K562 (cell line): ENCODE results near the gene DHDDS. TPM values are rescaled to one million over a fixed set of nuclear protein-coding genes. Genes with fewer than 3 reads are reported as not detected.

ENCODE experiments used
- CREB5 ChIP-seq: fragments of 250-450 bp; sonication (Bioruptor Pico); IDR thresholded peaks from 2 replicates; pipeline ENCODE4 v1.5.0; 2020; ENCODE audit warnings: mild to moderate bottlenecking
- ELF2 ChIP-seq: fragments of 250-450 bp; sonication (Bioruptor Pico); IDR thresholded peaks from 2 replicates; pipeline ENCODE4 v1.5.0; 2021; ENCODE audit warnings: mild to moderate bottlenecking
- HEY1 ChIP-seq: fragments of 250-450 bp; sonication (Bioruptor Pico); IDR thresholded peaks from 2 replicates; pipeline ENCODE4 v1.5.0; 2020; ENCODE audit warnings: mild to moderate bottlenecking, moderate library complexity, borderline replicate concordance
- HOXB6 ChIP-seq: fragments of 250-450 bp; sonication (Bioruptor Pico); IDR thresholded peaks from 2 replicates; pipeline ENCODE4 v1.5.1; 2022; ENCODE audit warnings: mild to moderate bottlenecking, borderline replicate concordance
- JUN ChIP-seq, 2 experiments: sonication (generic) in 1 of 2; formaldehyde crosslinking in 1 of 2; IDR thresholded peaks; 2 replicates each; pipeline versions ENCODE4 v1.6.1 to v1.8.0; 2012 to 2022; ENCODE audit warnings: borderline replicate concordance in 2 of 2, mild to moderate bottlenecking in 2 of 2, improper control_type of control experiment in 1 of 2, low read depth in 1 of 2, low read length in 1 of 2, missing genetic modification reagents in 1 of 2
- MAFK ChIP-seq: IDR thresholded peaks from 2 replicates; pipeline ENCODE4 v1.6.1; 2011; ENCODE audit warnings: low read length, improper control_type of control experiment
- MED1 ChIP-seq: sonication (generic); formaldehyde crosslinking; IDR thresholded peaks from 2 replicates; pipeline ENCODE4 v1.8.1; 2023; ENCODE audit warnings: missing genetic modification reagents, borderline replicate concordance
- MEF2D ChIP-seq: conservative IDR thresholded peaks from 2 replicates; pipeline ENCODE4 v1.6.1; 2016; ENCODE audit warnings: low read depth, missing genetic modification characterization, missing compliant biosample characterization
- MTA1 ChIP-seq: fragments of 450-650 bp; IDR thresholded peaks from 2 replicates; pipeline ENCODE4 v1.6.1; 2017; ENCODE audit warnings: borderline replicate concordance
- NCOR1 ChIP-seq: fragments of 450-650 bp; IDR thresholded peaks from 2 replicates; pipeline ENCODE4 v1.6.1; 2016; ENCODE audit warnings: mild to moderate bottlenecking, moderate library complexity
- NR3C1 ChIP-seq: sonication (generic); formaldehyde crosslinking; IDR thresholded peaks from 2 replicates; pipeline ENCODE4 v1.8.1; 2022; ENCODE audit warnings: missing genetic modification reagents
- RBM22 ChIP-seq: fragments of 200-400 bp; formaldehyde crosslinking; IDR thresholded peaks from 2 replicates; pipeline ENCODE4 v1.6.1; 2018; ENCODE audit warnings: low read length, low read depth; ENCODE audit not compliant: poor library complexity, severe bottlenecking
- RCOR1 ChIP-seq, 2 experiments: IDR thresholded peaks; 2 replicates each; pipeline ENCODE4 v1.6.1; 2012; ENCODE audit warnings: low read depth in 2 of 2, low read length in 2 of 2, borderline replicate concordance in 1 of 2, improper control_type of control experiment in 1 of 2
- TAL1 ChIP-seq: fragments of 450-650 bp; IDR thresholded peaks from 2 replicates; pipeline ENCODE4 v1.6.1; 2016; ENCODE audit warnings: mild to moderate bottlenecking
- TCF7L2 ChIP-seq: fragments of 150-350 bp; IDR thresholded peaks from 2 replicates; pipeline ENCODE4 v1.6.1; 2016; ENCODE audit warnings: low read depth, mild to moderate bottlenecking, low read length, moderate library complexity
- ZFP30 ChIP-seq: fragments of 250-450 bp; sonication (Bioruptor Pico); IDR thresholded peaks from 2 replicates; pipeline ENCODE4 v1.8.0; 2022; ENCODE audit warnings: moderate library complexity, mild to moderate bottlenecking, inconsistent platforms, borderline replicate concordance
- ZNF184 ChIP-seq: sonication (generic); formaldehyde crosslinking; IDR thresholded peaks from 2 replicates; pipeline ENCODE4 v1.5.0; 2020; ENCODE audit warnings: missing genetic modification reagents
- ZNF212 ChIP-seq: fragments of 450-650 bp; formaldehyde crosslinking; IDR thresholded peaks from 2 replicates; pipeline ENCODE4 v1.4.0; 2020; ENCODE audit warnings: mild to moderate bottlenecking
- ZNF75A ChIP-seq: fragments of 450-650 bp; formaldehyde crosslinking; IDR thresholded peaks from 2 replicates; pipeline ENCODE4 v1.4.0; 2020; ENCODE audit warnings: mild to moderate bottlenecking
- polyA plus RNA-seq, 8 experiments: library from polyadenylated mRNA; depleted of rRNA in 4 of 8; stranded (reverse) in 5 of 8; unstranded in 3 of 8; fragments of >200 nt; fragmentation: Nextera tagmentation in 2 of 8; fragmentation: Illumina TruSeq in 1 of 8; extraction: Ambion mirVana in 2 of 8; extraction: Trizol in 1 of 8; gene quantifications; 2 replicates each; pipeline versions ENCODE4 v1.2.1 to v1.2.3, GENCODE V29; 2011 to 2014; ENCODE audit warnings: inconsistent platforms in 1 of 8, missing spikeins in 1 of 8
- total RNA-seq, 7 experiments: library from RNA; depleted of rRNA in 6 of 7; stranded (reverse); fragments of >200 nt in 6 of 7; fragmentation: Illumina TruSeq in 2 of 7; extraction: Trizol in 2 of 7; gene quantifications; 2 replicates each; pipeline versions ENCODE4 v1.2.1 to v1.2.3, GENCODE V29; 2011 to 2021; ENCODE audit warnings: low replicate concordance in 1 of 7
- TF ChIP-seq, protein P1 (sequence below), 3 experiments: fragments of 200-800 bp in 1 of 3; sonication (Bioruptor generic) in 1 of 3; sonication (generic) in 1 of 3; formaldehyde crosslinking in 1 of 3; IDR thresholded peaks; 2 replicates each; pipeline versions ENCODE4 v1.6.1 to v1.8.0; 2016 to 2022; ENCODE audit warnings: mild to moderate bottlenecking in 2 of 3, missing compliant biosample characterization in 2 of 3, missing genetic modification characterization in 2 of 3, missing genetic modification reagents in 1 of 3
- TF ChIP-seq, protein P2 (sequence below): fragments of 450-650 bp; IDR thresholded peaks from 2 replicates; pipeline ENCODE4 v1.6.1; 2016; ENCODE audit warnings: antibody characterized with exemption

The DHDDS gene
- total and polyA plus RNA-seq, 9 of the 15 experiments (the other 6 are each of a cell fraction or from before 2014, with no cell fraction given) = 33.3 to 55.0 (median 44.3) TPM

DNA sequence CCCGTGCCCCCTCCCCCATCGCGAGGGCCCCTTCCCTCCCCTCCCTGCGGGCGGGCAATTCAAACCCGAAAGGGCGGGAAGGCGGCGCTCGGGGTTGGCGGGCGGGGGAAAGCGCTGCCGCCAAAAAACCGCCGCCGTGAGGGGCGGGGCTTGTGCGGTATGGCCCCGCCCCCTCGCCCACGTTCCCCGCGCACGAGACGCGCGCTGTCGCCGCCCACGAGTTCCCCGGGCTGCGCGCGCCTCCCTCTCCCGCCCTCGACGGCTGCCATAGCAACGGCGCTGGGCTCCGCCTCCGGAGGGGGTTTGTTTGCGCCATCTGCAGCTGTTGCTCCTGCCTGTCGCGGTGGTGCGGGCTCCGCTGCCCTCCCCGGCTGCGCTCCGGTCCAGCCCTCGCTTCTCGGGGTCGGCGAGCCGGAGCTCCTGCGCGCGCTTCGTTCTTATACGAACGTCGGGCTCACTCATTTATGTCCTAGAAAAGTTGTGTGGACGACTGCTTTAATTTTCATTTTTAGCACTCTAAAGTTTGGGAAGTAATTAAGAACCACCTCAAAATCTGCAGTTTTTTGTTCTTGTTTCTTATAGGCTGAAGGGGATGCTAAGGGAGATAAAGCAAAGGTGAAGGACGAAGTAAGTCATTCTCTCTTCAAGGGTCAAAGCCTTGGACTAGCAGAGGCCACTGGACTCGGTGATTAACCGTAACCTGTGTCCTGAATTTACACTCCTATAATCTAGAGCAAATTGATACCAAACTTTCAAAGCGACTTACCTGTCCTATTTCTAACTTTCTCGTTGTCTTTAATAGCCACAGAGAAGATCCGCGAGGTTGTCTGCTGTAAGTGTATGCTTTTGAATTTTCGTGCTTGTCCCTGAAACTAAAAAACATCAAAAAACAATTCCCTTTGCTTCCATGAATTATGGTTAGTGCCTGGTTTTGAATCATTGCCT lies 41.1 kb downstream of the DHDDS start (continued):
- TF ChIP-seq MTA1 = no peak
- TF ChIP-seq ZFP30 (CRISPR knock-in tag) = no peak
- TF ChIP-seq CREB5 = no peak
- no peak for TF ChIP-seq ZNF75A (CRISPR knock-in tag)
- TF ChIP-seq RCOR1 (IDR thresholded peaks at IDR 0.05; ENCODE audit: borderline replicate concordance in 1 of 2, low read depth in 2 of 2, low read length in 2 of 2) = no peak; a peak in 2 of 4 replicates
- TF ChIP-seq ELF2 (CRISPR knock-in tag) = no peak
- TF ChIP-seq TAL1 = no peak
- TF ChIP-seq, protein P1, sequence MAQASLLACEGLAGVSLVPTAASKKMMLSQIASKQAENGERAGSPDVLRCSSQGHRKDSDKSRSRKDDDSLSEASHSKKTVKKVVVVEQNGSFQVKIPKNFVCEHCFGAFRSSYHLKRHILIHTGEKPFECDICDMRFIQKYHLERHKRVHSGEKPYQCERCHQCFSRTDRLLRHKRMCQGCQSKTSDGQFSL (CRISPR knock-in tag; IDR thresholded peaks at IDR 0.05) = no peak
- TF ChIP-seq, protein P1 (tag; IDR thresholded peaks at IDR 0.05) = no peak
- no peak; the same call in 1 of the 2 replicates for TF ChIP-seq NR3C1 (CRISPR knock-in tag)
- TF ChIP-seq JUN (IDR thresholded peaks at IDR 0.05; ENCODE audit: borderline replicate concordance, low read depth, low read length) = no peak
- TF ChIP-seq JUN (CRISPR knock-in tag; IDR thresholded peaks at IDR 0.05; ENCODE audit: borderline replicate concordance) = no peak
- TF ChIP-seq, protein P2, sequence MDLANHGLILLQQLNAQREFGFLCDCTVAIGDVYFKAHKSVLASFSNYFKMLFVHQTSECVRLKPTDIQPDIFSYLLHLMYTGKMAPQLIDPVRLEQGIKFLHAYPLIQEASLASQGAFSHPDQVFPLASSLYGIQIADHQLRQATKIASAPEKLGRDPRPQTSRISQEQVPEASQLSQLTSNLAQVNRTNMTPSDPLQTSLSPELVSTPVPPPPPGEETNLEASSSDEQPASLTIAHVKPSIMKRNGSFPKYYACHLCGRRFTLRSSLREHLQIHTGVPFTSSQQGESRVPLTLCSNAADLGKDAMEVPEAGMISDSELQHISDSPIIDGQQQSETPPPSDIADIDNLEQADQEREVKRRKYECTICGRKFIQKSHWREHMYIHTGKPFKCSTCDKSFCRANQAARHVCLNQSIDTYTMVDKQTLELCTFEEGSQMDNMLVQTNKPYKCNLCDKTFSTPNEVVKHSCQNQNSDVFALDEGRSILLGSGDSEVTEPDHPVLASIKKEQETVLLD = no peak
- TF ChIP-seq NCOR1 = no peak
- no peak for TF ChIP-seq HEY1 (CRISPR knock-in tag)
- TF ChIP-seq MED1 (CRISPR knock-in tag) = no peak
- TF ChIP-seq RBM22 = peak; percentile 97
- no peak for TF ChIP-seq MAFK
- TF ChIP-seq ZNF212 = no peak
- TF ChIP-seq HOXB6 (CRISPR knock-in tag) = no peak
- TF ChIP-seq MEF2D (tag) = no peak
- TF ChIP-seq TCF7L2 = no peak
- TF ChIP-seq ZNF184 (CRISPR knock-in tag) = no peak
